Measurements from ENCODE around the gene PIK3CG. TPM values are rescaled to one million over a fixed set of nuclear protein-coding genes. Genes with fewer than 3 reads are reported as not detected.
A peak's percentile ranks its signal among the peaks of the same experiment; 100 is the strongest.
"Not testable (repeated sequence)": the region's sequence is repeated elsewhere in the genome, so short reads cannot be mapped to it uniquely, and the experiment has no call there.

Gene PIK3CG
- 2.9 and 3.1 TPM in 2 replicates for total RNA-seq (2014; rRNA removed; shearing (Covaris generic))

GRCh38 chr7:106865130-106866041 lies at the start of gene PIK3CG:
Gene PIK3CG (plus strand): TSS chr7:106865282. CDS start chr7:106867562, 2,280 bp downstream.
- no peak for DNase-seq (ENCODE audit: low spot score)

- DNase-seq (ENCODE audit: low spot score) = no peak
These were observed 48.0 kb upstream of the PIK3CG start for GRCh38 chr7:106817098-106817497.

GRCh38 chr7:106818736-106819135 lies 46.3 kb upstream of the PIK3CG start:
- no peak for DNase-seq (ENCODE audit: low spot score)

GRCh38 chr7:106819546-106819945 lies 45.5 kb upstream of the PIK3CG start:
- DNase-seq (ENCODE audit: low spot score) = no peak

GRCh38 chr7:106820321-106821217 lies 44.5 kb upstream of the PIK3CG start:
- no peak for DNase-seq (ENCODE audit: low spot score)

GRCh38 chr7:106823631-106824030 lies 41.5 kb upstream of the PIK3CG start:
- DNase-seq (ENCODE audit: low spot score) = peak; percentile 47

GRCh38 chr7:106824458-106824857 lies 40.6 kb upstream of the PIK3CG start:
- DNase-seq (ENCODE audit: low spot score) = no peak

GRCh38 chr7:106827626-106828025 lies 37.5 kb upstream of the PIK3CG start:
- no peak for DNase-seq (ENCODE audit: low spot score)

GRCh38 chr7:106829496-106829895 lies 35.6 kb upstream of the PIK3CG start:
- no peak for DNase-seq (ENCODE audit: low spot score)

- DNase-seq (ENCODE audit: low spot score) = not testable (repeated sequence)
These were observed 34.2 kb upstream of the PIK3CG start for GRCh38 chr7:106830896-106831295.

GRCh38 chr7:106836816-106837215 lies 28.3 kb upstream of the PIK3CG start:
- no peak for DNase-seq (ENCODE audit: low spot score)

GRCh38 chr7:106839511-106839910 lies 25.6 kb upstream of the PIK3CG start:
- no peak for DNase-seq (ENCODE audit: low spot score)

- DNase-seq (ENCODE audit: low spot score) = no peak
These were observed 24.7 kb upstream of the PIK3CG start for GRCh38 chr7:106840342-106840741.

GRCh38 chr7:106841896-106842390 lies 23.1 kb upstream of the PIK3CG start:
- no peak for DNase-seq (ENCODE audit: low spot score)

GRCh38 chr7:106844279-106844997 lies 20.6 kb upstream of the PIK3CG start:
- DNase-seq (ENCODE audit: low spot score) = no peak

GRCh38 chr7:106848049-106848448 lies 17.0 kb upstream of the PIK3CG start:
- DNase-seq (ENCODE audit: low spot score) = no peak

GRCh38 chr7:106848851-106849442 lies 16.1 kb upstream of the PIK3CG start:
- DNase-seq (ENCODE audit: low spot score) = no peak

GRCh38 chr7:106851632-106852031 lies 13.4 kb upstream of the PIK3CG start:
- DNase-seq (ENCODE audit: low spot score) = not testable (repeated sequence)

GRCh38 chr7:106853250-106853908 lies 11.7 kb upstream of the PIK3CG start:
- DNase-seq (ENCODE audit: low spot score) = no peak

GRCh38 chr7:106855540-106856132 lies 9.4 kb upstream of the PIK3CG start:
- DNase-seq (ENCODE audit: low spot score) = no peak
